Testis (tissue), 2 donors: ENCODE results near the gene RUVBL1.

Source experiments
- POLR2A ChIP-seq: fragments of 450-650 bp; IDR thresholded peaks from one replicate; pipeline ENCODE4 v1.6.1; 2017; ENCODE audit warnings: antibody characterized with exemption, mild to moderate bottlenecking, moderate library complexity
- TF ChIP-seq, protein P1 (sequence below), 3 experiments: fragments of 450-650 bp in 2 of 3; fragments of 200-600 bp in 1 of 3; sonication (generic) in 1 of 3; IDR thresholded peaks; one replicate each; pipeline ENCODE4 v1.5.1; 2016 to 2019; ENCODE audit warnings: antibody characterized with exemption in 3 of 3, mild to moderate bottlenecking in 2 of 3, moderate library complexity in 1 of 3

DNA sequence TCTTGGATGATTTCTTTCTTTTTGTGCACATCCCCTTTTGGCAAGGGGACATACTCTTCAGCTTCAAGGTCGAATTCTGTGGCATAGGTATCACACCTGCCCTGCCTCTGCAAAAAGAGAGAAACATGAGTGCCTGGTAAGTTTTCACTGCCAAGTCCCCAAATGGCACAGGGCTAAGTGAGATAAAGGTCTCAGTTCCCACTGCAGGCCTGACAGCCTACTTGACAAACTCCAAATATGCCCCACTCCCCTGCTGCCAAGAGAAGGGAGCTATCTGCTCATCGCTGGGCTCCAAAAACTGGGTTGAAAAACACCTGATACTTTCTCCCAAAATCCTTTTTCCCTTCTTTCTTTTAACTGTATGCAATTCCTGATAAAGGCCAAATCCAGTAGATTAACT, 23.0 kb downstream of the RUVBL1 start:
- TF ChIP-seq, protein P1, sequence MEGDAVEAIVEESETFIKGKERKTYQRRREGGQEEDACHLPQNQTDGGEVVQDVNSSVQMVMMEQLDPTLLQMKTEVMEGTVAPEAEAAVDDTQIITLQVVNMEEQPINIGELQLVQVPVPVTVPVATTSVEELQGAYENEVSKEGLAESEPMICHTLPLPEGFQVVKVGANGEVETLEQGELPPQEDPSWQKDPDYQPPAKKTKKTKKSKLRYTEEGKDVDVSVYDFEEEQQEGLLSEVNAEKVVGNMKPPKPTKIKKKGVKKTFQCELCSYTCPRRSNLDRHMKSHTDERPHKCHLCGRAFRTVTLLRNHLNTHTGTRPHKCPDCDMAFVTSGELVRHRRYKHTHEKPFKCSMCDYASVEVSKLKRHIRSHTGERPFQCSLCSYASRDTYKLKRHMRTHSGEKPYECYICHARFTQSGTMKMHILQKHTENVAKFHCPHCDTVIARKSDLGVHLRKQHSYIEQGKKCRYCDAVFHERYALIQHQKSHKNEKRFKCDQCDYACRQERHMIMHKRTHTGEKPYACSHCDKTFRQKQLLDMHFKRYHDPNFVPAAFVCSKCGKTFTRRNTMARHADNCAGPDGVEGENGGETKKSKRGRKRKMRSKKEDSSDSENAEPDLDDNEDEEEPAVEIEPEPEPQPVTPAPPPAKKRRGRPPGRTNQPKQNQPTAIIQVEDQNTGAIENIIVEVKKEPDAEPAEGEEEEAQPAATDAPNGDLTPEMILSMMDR (IDR thresholded peaks at IDR 0.05) = no peak
- TF ChIP-seq POLR2A = no peak
